HG03175 (cell line): Measurements from ENCODE around the gene SCOC.

ENCODE experiments used
- ATAC-seq: cut with Tn5 transposase; IDR thresholded peaks from one replicate; pipeline ENCODE4 v1.9.1; 2021; ENCODE audit warnings: mild to moderate bottlenecking, moderate library complexity; ENCODE audit not compliant: unreplicated experiment

Gene SCOC

DNA sequence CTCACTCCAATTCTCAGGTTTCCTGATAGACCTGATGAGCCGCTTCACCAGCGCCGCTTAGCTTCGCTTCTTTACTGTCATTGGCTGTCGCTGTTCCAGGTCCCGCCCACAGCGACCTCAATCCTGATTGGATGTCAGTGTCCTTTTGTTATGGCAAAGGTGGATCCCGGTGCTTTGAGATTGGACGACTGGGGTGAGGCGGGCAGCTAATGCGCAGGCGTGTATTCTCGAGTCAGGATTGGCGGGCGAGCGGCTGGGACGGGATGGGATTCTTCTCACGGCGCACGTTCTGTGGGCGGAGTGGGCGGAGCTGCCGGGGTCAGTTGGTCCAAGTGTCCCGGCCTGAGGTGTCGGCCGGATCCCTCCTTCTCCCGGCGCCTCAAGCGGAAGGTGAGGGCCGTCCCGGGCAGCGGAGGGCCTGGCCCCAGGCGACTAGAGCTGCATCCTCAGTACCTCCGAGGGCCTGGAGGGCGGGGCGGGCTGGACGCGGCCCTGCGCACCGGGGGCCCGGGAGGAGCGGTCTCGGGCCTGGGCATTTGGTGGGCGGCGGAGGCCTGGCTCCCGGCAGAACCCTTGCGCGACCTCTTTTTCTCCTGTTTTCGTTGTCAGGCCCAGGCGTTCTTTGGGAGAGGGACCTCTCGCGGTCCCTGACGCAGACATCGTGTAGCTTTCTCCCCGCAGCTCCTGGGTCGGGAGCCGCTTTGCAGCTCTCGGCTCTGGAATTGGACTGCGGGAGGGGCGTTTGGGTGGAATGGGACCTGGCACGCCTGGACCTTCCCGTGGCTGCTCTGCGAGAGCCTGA lies at the start of gene SCOC:
Gene SCOC (plus strand): TSS at position 319 of the 802 bp plus-strand sequence. CDS start 5,525 bp downstream, outside the sequence.
- peak; percentile 92 for ATAC-seq

- no peak for ATAC-seq
These were observed 47.0 kb upstream of the SCOC start for GRCh38 chr4:140326395-140326993.

DNA sequence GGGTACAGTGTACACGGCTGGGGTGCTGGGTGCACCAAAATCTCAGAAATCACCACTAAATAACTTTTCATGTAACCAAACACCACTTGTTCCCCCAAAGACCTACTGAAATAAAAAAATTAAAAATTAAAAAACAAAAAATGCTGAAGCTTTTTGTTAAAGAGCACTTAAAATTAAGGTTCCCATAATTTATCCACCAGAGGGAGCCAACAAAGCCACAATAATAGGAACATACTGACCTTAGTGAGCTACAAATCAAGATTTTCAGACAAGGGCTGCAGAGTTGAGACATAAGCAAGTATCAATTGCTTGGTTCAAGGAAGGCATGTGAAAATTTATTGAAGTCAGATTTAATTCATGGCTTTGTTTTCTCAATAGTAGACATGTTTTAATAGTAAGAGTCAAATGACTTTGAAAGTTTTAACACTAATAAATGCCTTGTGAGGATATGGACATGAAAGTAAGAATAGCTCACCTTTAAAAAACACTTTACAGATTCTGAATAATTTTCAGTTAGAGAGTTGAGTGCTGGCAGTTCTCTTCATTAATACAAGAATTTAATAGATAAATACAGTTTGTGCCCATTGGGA lies 43.0 kb upstream of the SCOC start:
- no peak for ATAC-seq

DNA sequence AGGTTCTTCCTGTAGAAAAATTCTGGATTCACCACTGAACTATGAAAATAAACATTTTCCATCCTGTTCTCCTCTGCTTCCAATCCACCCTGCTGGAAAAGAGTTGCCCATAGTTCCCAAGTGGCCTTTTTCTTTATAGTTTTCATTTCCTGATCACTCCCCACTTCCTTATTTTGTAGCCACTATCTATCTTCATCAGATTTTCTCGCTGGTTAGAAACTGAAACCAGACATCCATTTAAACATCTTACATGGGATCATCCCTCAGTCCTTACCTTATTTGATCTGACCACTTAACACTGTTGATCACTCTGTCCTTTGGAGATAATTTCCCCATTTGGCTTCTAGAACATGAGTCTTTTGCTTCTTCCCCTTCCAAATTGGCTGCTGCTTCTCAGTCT lies 42.2 kb upstream of the SCOC start:
- ATAC-seq: no peak

DNA sequence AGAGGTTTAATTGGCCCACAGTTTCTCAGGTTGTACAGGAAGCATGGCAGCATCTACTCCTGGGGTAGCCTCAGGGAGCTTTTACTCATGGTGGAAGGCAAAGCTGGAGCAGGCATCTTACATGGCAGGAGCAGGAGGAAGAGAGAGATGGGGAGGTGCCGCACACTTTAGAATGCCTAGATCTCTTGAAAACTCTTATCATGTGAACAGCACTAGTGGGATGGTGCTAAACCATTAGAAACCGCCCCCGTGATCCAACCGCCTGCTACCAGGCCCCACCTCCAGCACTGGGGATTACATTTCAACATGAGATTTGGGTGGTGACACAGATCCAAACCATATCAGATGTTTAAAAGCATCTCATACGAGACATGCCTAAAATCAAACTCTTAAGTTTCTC lies 41.6 kb upstream of the SCOC start:
- no peak for ATAC-seq

- ATAC-seq: no peak
These were observed 40.7 kb upstream of the SCOC start for GRCh38 chr4:140332734-140333133.

DNA sequence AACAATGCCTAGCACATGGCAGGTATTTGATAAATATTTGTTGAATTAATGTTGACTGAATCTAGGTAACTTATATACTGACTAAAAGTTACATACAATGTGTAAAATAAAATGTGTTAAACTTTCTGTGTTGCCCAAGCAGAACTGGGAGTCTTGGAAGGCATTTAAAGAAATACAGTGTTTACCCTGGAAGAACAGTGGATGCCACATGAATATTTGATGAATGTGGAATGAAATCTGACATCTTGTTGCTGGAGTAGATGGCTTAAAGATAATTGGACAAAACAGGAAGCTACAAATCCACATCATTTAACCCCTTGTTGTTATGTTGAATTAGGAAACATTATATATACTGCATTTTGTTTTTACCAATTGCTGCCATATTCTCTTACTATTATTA lies 39.9 kb upstream of the SCOC start:
- ATAC-seq: no peak

- no peak for ATAC-seq
These were observed 38.4 kb upstream of the SCOC start for GRCh38 chr4:140335076-140335475.

DNA sequence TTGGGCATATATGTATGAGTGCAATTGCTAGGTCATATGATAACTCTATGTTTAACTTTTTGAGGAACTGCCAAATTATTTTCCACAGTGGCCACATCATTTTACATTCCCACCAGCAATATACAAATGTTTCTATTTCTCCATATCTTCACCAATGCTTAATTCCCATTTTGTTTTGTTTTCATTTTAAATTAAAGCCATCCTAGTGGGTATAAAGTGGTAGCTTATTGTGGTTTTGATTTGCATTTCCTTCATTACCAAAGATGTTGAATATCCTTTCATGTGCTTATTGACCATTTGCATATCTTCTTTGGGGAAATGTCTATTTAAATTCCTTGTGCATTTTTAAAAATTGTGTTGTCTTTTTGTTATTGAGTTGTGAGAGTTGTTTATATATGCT lies 36.7 kb upstream of the SCOC start:
- no peak for ATAC-seq

DNA sequence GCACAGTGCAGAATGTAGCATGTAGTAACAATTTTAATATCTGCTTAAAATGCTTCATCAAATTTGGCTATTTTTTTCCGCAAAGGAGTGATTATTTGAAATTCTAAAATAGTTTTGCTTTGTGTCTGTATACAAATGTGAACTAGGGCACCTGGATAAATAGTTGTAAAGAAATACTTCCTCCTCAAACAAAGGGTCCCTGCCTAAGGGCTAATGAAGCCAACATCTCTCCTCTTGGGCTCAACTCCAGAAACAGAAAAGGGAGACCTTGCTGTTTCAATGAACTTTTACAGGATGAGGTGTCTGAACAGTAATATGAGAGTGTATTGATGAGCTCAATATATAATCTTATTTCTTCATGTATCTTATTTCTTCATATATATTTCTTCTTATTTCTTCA lies 30.8 kb upstream of the SCOC start:
- no peak for ATAC-seq

DNA sequence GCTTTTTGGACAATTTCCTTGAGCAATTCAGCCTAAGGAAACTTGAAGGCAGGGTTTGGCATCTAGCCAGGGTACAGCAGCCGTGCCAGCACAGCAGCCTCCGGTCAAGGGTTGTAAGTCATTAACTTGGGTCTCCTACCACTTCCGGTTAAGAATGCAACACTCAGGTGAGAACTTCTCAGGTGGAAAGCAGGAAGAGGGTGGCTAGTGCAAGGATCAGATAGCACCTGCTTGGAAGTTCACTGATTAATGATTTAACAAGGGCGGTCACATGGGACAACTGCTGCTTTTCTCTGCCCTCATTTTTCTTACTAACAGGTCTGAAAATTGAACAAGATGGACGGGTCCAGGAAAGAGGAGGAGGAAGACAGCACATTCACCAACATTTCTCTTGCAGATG lies 30.1 kb upstream of the SCOC start:
- ATAC-seq: peak; percentile 95

DNA sequence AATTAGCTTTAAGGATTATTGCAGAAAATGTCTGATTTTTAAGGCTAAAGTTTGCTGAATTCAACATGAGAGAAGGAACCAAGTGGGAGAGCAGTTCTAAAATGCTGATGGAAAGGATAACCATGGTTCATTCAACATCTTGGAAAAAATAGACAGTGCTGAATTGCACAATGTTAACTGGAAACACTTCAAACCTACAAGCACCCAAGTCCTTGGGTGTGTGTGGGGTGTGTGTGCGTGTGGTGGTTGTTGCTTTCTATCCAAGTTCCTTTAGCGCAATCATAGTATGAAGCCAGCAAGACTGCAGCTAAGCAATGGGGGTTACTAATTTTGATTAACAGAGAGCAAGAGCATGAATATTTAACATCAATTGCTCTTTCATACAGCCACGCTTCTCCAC lies 29.3 kb upstream of the SCOC start:
- ATAC-seq: no peak

DNA sequence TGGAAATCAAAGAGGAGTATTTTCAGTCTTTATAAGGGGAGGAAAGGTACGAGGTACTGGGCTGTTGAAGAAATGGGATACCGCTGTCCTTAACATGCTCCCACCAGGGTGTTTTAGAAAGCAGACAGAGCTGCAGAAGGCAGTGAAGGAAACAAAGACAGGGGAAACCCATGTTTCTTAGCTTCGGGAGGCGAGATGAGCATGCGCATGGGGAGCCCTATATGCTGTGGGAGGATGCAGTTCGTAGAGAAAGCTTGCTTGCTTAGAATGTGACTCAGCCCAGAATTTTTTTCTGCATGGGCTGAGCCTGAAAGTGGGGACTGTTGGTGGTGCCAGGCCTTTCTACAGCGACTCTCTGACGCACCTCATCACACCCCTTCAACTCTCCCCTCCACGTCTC lies 28.8 kb upstream of the SCOC start:
- ATAC-seq: no peak

- no peak for ATAC-seq
These were observed 27.3 kb upstream of the SCOC start for GRCh38 chr4:140346136-140346535.

DNA sequence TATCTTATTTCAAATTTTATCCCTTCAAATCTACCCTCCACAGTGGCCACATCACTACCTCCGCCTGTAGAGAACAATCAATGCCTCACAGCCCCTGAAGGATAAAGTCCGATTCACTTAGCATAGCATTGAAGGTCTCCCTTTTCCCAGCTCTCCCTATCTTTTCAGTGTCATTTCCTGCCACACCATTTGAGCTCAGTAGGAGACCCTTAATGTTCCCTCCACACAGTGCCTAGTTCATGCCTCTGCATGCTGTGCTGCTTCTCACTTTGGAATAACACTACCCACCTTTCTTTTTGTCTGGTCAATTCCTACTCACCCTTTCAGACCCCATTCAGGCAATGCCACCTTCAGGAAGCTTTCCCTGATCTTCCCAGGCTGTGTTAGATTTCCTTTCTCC lies 23.6 kb upstream of the SCOC start:
- no peak for ATAC-seq

- ATAC-seq: no peak
These were observed 22.1 kb upstream of the SCOC start for GRCh38 chr4:140351093-140352075.

- ATAC-seq: no peak
These were observed 19.7 kb upstream of the SCOC start for GRCh38 chr4:140353786-140354185.

- no peak for ATAC-seq
These were observed 18.2 kb upstream of the SCOC start for GRCh38 chr4:140355288-140355687.

- no peak for ATAC-seq
These were observed 15.6 kb upstream of the SCOC start for GRCh38 chr4:140357868-140358267.

GRCh38 chr4:140358281-140358680 lies 15.2 kb upstream of the SCOC start:
- no peak for ATAC-seq
